GM10266 (cell line): Measurements from ENCODE around the gene RNF215.

Source experiments
- DNase-seq: peaks from one replicate; pipeline ENCODE4 v3.0.0; 2012; ENCODE audit errors: extremely low spot score
- CTCF ChIP-seq: IDR thresholded peaks from 2 replicates; pipeline ENCODE4 v1.5.1; 2012; ENCODE audit warnings: mild to moderate bottlenecking, low read depth; ENCODE audit not compliant: control insufficient read depth, insufficient read depth; ENCODE audit errors: missing control alignments

RNF215 gene

GRCh38 chr22:30371981-30372380 lies 15.2 kb downstream of the RNF215 start:
- no peak for DNase-seq
- no peak for TF ChIP-seq CTCF

GRCh38 chr22:30371321-30371720 lies 15.9 kb downstream of the RNF215 start:
- TF ChIP-seq CTCF: no peak
- no peak for DNase-seq

DNA sequence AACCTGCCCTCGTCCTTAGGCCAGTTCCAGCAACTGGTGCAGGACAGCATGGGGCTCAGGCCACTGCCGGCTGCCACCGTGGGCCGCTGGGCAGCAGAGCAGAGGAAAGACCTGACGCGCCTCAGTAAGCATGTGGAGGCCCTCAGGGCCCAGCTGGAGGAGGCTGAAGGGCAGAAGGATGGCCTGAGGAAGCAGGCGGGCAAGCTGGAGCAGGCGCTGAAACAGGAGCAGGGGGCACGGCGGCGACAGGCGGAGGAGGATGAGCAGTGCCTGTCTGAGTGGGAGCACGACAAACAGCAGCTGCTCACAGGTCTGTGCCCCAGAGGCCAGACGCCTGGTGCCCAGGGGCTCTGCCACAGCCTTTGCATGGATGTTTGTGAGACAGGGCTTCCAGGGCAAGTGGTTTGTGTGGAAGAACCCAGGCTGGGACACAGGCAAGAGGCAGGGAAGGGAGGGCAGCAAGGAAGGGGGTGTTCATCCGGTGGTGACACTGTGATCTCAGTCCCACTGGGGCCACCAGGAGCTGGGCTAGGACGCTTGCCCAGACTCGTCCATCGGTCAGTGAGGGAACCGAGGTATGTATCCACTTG lies 16.5 kb downstream of the RNF215 start:
- TF ChIP-seq CTCF: no peak
- DNase-seq: no peak

- DNase-seq: no peak
- TF ChIP-seq CTCF: no peak
These were observed 18.8 kb downstream of the RNF215 start for GRCh38 chr22:30368420-30368819.

- TF ChIP-seq CTCF: no peak
- no peak for DNase-seq
These were observed 21.3 kb downstream of the RNF215 start for GRCh38 chr22:30365891-30366290.

- DNase-seq: no peak
- TF ChIP-seq CTCF: no peak
These were observed 24.4 kb downstream of the RNF215 start for GRCh38 chr22:30362651-30363281.

DNA sequence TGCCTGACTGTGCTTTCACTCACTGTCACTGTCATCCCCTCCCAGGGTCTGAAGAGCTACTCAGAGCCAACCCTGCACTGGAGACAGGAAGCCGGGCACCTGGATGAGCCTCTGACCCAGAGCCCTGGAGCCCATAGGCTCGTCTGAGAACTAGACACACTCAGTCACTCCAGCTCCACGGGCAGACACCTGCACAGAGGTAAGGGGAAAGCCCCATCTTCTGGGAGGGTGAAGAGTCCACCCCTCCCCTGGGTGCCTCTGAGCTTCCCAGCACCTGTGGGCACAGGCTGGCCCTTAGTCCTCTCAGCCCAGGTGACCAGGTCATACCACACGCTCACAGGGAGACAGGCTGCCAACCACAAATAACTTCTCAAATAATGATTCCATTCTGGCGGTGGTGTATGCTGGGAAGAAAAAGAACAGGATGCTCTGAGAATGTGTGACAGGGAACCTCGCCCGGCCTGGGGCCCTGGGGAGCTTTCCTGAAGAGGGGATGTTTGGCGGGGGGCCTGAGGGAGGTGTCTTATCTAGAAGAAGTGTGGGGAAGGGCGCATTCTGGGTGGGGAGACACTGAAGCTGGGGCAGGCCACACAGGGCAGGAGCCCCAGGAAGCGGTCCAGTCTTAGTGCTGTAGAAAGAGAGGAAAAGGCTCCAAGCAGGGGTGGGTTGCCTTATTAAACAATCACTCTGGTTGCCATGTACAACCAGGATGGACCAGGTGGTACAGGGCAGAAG lies 25.1 kb downstream of the RNF215 start:
- TF ChIP-seq CTCF: no peak
- DNase-seq: no peak
